ENCODE data around the gene GET4. TPM values are rescaled to one million over a fixed set of nuclear protein-coding genes. Genes with fewer than 3 reads are reported as not detected.

GET4 gene
- total and polyA plus RNA-seq, 5 experiments from 2014 or later, result 23.0 to 64.1 (median 34.6) TPM

Other genes starting within 250 kb of the GET4 start
- gene DNAAF5, start 149.9 kb upstream of the GET4 start, total RNA-seq, result 10 to 100 TPM; 12.3 to 16.3 TPM
- gene DNAAF5, start 149.9 kb upstream of the GET4 start, polyA plus RNA-seq, result 1 to 10 TPM; 2.8 to 4.6 (median 4.6) TPM
- gene PRKAR1B, start 149.3 kb upstream of the GET4 start, total RNA-seq, result 10 to 100 TPM; 46.2 to 47.3 TPM
- 10 to 100 TPM; 14.6 to 35.4 (median 27.6) TPM for gene PRKAR1B, start 149.3 kb upstream of the GET4 start, polyA plus RNA-seq
- 100 to 1,000 TPM; 194 to 198 TPM for gene SUN1, start 44.1 kb upstream of the GET4 start, total RNA-seq
- gene SUN1, start 44.1 kb upstream of the GET4 start, polyA plus RNA-seq, result 10 to 100 TPM; 26.1 to 37.5 (median 27.9) TPM
- 10 to 100 TPM; 12.4 to 14.5 TPM for gene ADAP1, start 78.1 kb downstream of the GET4 start, total RNA-seq
- gene ADAP1, start 78.1 kb downstream of the GET4 start, polyA plus RNA-seq, result 10 to 100 TPM in 1 of 3 donors, 1 to 10 TPM in 2; 7.6 to 18.4 (median 8.2) TPM
- 10 to 100 TPM; 46.9 to 49.0 TPM for gene COX19, start 99.0 kb downstream of the GET4 start, total RNA-seq
- gene COX19, start 99.0 kb downstream of the GET4 start, polyA plus RNA-seq, result 10 to 100 TPM; 19.3 to 21.5 (median 20.2) TPM
- not detected for gene CYP2W1, start 106.6 kb downstream of the GET4 start, total RNA-seq
- not detected for gene CYP2W1, start 106.6 kb downstream of the GET4 start, polyA plus RNA-seq
- gene GPR146, start 168.0 kb downstream of the GET4 start, total RNA-seq, result 1 to 10 TPM; 7.0 to 9.5 TPM
- gene GPR146, start 168.0 kb downstream of the GET4 start, polyA plus RNA-seq, result 1 to 10 TPM; 1.4 to 3.8 (median 2.5) TPM
- under 1 TPM in 1 of 2 experiments, not detected in 1; 0.25 TPM for gene GPER1, start 211.6 kb downstream of the GET4 start, total RNA-seq
- gene GPER1, start 211.6 kb downstream of the GET4 start, polyA plus RNA-seq, result under 1 TPM in 1 of 3 donors, not detected in 2; 0.11 TPM

Data from naive thymus-derived CD8-positive, alpha-beta T cell (primary cell).